WTC11 (cell line): ENCODE measurements around the gene IZUMO2. TPM values are rescaled to one million over a fixed set of nuclear protein-coding genes. Genes with fewer than 3 reads are reported as not detected.

Experiments used
- ATAC-seq: fragments of 200-7000 bp; cut with Tn5 transposase; 2 replicates; pipeline ENCODE4 v1.10.0; 2021; ENCODE audit warnings: mild to moderate bottlenecking, moderate library complexity
- CTCF ChIA-PET: fragments of 300-600 bp; sonication (Branson Sonifier 250); formaldehyde crosslinking; loops from one replicate; lab custom pipeline; 2021; ENCODE audit warnings: antibody characterized with exemption; lab: Charles Lee
- POLR2A ChIA-PET: fragments of 350-600 bp; sonication (Branson Sonifier 250); formaldehyde crosslinking; loops from one replicate; lab custom pipeline; 2021; ENCODE audit warnings: antibody characterized with exemption; lab: Charles Lee
- DNase-seq: peaks from one replicate; pipeline ENCODE4 v3.0.0; 2021; ENCODE audit warnings: low spot score
- H3K27ac Mint-ChIP-seq: 2 replicates; pipeline ENCODE4 v1.8.0; 2021; ENCODE audit warnings: mixed read lengths
- H3K27me3 Mint-ChIP-seq: 2 replicates; pipeline ENCODE4 v1.8.0; 2021; ENCODE audit warnings: low read depth, mild to moderate bottlenecking, moderate library complexity, mixed read lengths
- H3K36me3 Mint-ChIP-seq: 2 replicates; pipeline ENCODE4 v1.8.0; 2021; ENCODE audit warnings: mixed read lengths
- H3K4me1 Mint-ChIP-seq: 2 replicates; pipeline ENCODE4 v1.8.0; 2022; ENCODE audit warnings: mixed read lengths
- H3K4me3 Mint-ChIP-seq: 2 replicates; pipeline ENCODE4 v1.8.0; 2021; ENCODE audit warnings: mild to moderate bottlenecking, moderate library complexity, mixed read lengths
- H3K9me3 Mint-ChIP-seq: 2 replicates; pipeline ENCODE4 v1.8.0; 2021; ENCODE audit warnings: mixed read lengths
- ATF6 ChIP-seq: sonication (generic); formaldehyde crosslinking; IDR thresholded peaks from 2 replicates; pipeline ENCODE4 v1.8.1; 2023; ENCODE audit warnings: mild to moderate bottlenecking, missing genetic modification reagents
- CBFB ChIP-seq: sonication (generic); formaldehyde crosslinking; IDR thresholded peaks from 2 replicates; pipeline ENCODE4 v1.8.1; 2022; ENCODE audit warnings: mild to moderate bottlenecking, low read depth, missing genetic modification reagents
- CDX4 ChIP-seq: fragments of 250-450 bp; sonication (Bioruptor Pico); IDR thresholded peaks from 2 replicates; pipeline ENCODE4 v1.9.0; 2021; ENCODE audit warnings: moderate library complexity, mild to moderate bottlenecking, inconsistent platforms, borderline replicate concordance
- CREB1 ChIP-seq: sonication (generic); formaldehyde crosslinking; IDR thresholded peaks from 2 replicates; pipeline ENCODE4 v1.8.0; 2023; ENCODE audit warnings: mild to moderate bottlenecking, missing genetic modification reagents
- EMX1 ChIP-seq: fragments of 250-450 bp; sonication (Bioruptor Pico); IDR thresholded peaks from 2 replicates; pipeline ENCODE4 v1.8.0; 2021; ENCODE audit warnings: mild to moderate bottlenecking
- ESRRA ChIP-seq: sonication (generic); formaldehyde crosslinking; IDR thresholded peaks from 2 replicates; pipeline ENCODE4 v1.8.1; 2022; ENCODE audit warnings: mild to moderate bottlenecking, missing genetic modification reagents, borderline replicate concordance
- FOXK1 ChIP-seq: sonication (generic); formaldehyde crosslinking; IDR thresholded peaks from 2 replicates; pipeline ENCODE4 v1.8.0; 2022; ENCODE audit warnings: mild to moderate bottlenecking, moderate library complexity, missing genetic modification reagents
- GABPB1 ChIP-seq: sonication (generic); formaldehyde crosslinking; IDR thresholded peaks from 2 replicates; pipeline ENCODE4 v1.8.1; 2023; ENCODE audit warnings: mild to moderate bottlenecking, missing genetic modification reagents
- JAZF1 ChIP-seq: fragments of 250-450 bp; sonication (Bioruptor Pico); IDR thresholded peaks from 2 replicates; pipeline ENCODE4 v1.9.0; 2021; ENCODE audit warnings: moderate library complexity, mild to moderate bottlenecking, inconsistent platforms
- JUN ChIP-seq: sonication (generic); formaldehyde crosslinking; IDR thresholded peaks from 2 replicates; pipeline ENCODE4 v1.8.0; 2023; ENCODE audit warnings: mild to moderate bottlenecking, missing genetic modification reagents
- KAT7 ChIP-seq: sonication (generic); formaldehyde crosslinking; IDR thresholded peaks from 2 replicates; pipeline ENCODE4 v1.8.1; 2023; ENCODE audit warnings: missing genetic modification reagents, mild to moderate bottlenecking, borderline replicate concordance
- MLX ChIP-seq: sonication (generic); formaldehyde crosslinking; IDR thresholded peaks from 2 replicates; pipeline ENCODE4 v1.8.1; 2023; ENCODE audit warnings: mild to moderate bottlenecking, missing genetic modification reagents, moderate library complexity
- NR3C1 ChIP-seq: sonication (generic); formaldehyde crosslinking; conservative IDR thresholded peaks from 2 replicates; pipeline ENCODE4 v1.8.1; 2023; ENCODE audit warnings: low read depth, mild to moderate bottlenecking, missing genetic modification reagents
- PREB ChIP-seq: sonication (generic); formaldehyde crosslinking; IDR thresholded peaks from 2 replicates; pipeline ENCODE4 v1.8.1; 2022; ENCODE audit warnings: mild to moderate bottlenecking, missing genetic modification reagents, moderate library complexity, borderline replicate concordance
- RORB ChIP-seq: fragments of 250-450 bp; sonication (Bioruptor Pico); IDR thresholded peaks from 2 replicates; pipeline ENCODE4 v1.9.0; 2021; ENCODE audit warnings: mild to moderate bottlenecking
- STAT6 ChIP-seq: sonication (generic); formaldehyde crosslinking; conservative IDR thresholded peaks from 2 replicates; pipeline ENCODE4 v1.8.1; 2023; ENCODE audit warnings: mild to moderate bottlenecking, low read depth, missing genetic modification reagents, moderate library complexity
- TEAD4 ChIP-seq: sonication (generic); formaldehyde crosslinking; IDR thresholded peaks from 2 replicates; pipeline ENCODE4 v1.8.0; 2022; ENCODE audit warnings: mild to moderate bottlenecking, missing genetic modification reagents
- ZNF263 ChIP-seq: sonication (generic); formaldehyde crosslinking; IDR thresholded peaks from 2 replicates; pipeline ENCODE4 v1.8.1; 2022; ENCODE audit warnings: low read depth, mild to moderate bottlenecking, moderate library complexity, missing genetic modification reagents
- total RNA-seq: library from RNA; stranded (reverse); gene quantifications from 3 replicates; pipeline ENCODE4 v1.2.3, GENCODE V29; 2021
- TF ChIP-seq, protein P1 (sequence below): fragments of 250-450 bp; sonication (Bioruptor Pico); IDR thresholded peaks from 2 replicates; pipeline ENCODE4 v2.1.2; 2022; ENCODE audit warnings: mild to moderate bottlenecking, moderate library complexity
- TF ChIP-seq, protein P2 (sequence below): sonication (generic); formaldehyde crosslinking; IDR thresholded peaks from 2 replicates; pipeline ENCODE4 v1.8.1; 2022; ENCODE audit warnings: mild to moderate bottlenecking, moderate library complexity, missing genetic modification reagents

The IZUMO2 gene
- total RNA-seq, 1 experiment from 2014 or later = 1.0 TPM

DNA sequence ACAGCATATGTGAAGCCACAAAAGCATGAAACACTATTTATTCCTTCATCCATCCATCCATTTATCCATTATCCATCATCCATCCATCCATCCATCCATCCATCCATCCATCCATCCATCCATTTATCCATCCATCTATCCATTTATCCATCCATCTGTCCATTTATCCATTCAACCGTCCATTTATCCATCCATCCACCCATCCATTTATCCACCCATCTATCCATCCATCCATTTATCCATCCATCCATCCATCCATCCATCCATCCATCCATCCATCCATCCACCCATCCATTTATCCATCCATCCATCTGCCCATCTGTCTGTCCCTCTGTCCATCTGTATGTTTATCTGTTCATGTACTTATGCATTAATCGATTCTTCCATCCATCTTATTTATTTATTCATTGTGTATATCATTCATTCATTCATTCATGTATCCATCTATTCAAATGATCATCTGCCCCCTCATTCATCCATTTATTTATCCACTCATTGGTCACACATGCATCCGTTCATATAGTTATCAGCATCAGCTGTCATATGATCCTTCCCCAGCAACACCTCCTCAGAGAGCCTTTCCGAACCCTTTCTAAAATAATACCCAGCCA, 33.3 kb upstream of the IZUMO2 start:
- ATAC-seq (no peak), DNase-seq (no peak)
- ChIA-PET CTCF (no interaction called here), POLR2A (no interaction called here)
- no peak overlapping the region for H3K27ac Mint-ChIP-seq
- no peaks in the 10 kb centered on the region for H3K9me3 Mint-ChIP-seq
- TF ChIP-seq, protein P1, sequence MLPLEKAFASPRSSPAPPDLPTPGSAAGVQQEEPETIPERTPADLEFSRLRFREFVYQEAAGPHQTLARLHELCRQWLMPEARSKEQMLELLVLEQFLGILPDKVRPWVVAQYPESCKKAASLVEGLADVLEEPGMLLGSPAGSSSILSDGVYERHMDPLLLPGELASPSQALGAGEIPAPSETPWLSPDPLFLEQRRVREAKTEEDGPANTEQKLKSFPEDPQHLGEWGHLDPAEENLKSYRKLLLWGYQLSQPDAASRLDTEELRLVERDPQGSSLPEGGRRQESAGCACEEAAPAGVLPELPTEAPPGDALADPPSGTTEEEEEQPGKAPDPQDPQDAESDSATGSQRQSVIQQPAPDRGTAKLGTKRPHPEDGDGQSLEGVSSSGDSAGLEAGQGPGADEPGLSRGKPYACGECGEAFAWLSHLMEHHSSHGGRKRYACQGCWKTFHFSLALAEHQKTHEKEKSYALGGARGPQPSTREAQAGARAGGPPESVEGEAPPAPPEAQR (CRISPR knock-in tag) = no peak
- no peak for TF ChIP-seq CREB1 (CRISPR knock-in tag)
- no peak for TF ChIP-seq JUN (CRISPR knock-in tag)
- TF ChIP-seq TEAD4 (CRISPR knock-in tag) = no peak
- TF ChIP-seq KAT7 (CRISPR knock-in tag) = no peak
- TF ChIP-seq MLX (CRISPR knock-in tag) = no peak
- no peak for TF ChIP-seq PREB (CRISPR knock-in tag)
- TF ChIP-seq ATF6 (CRISPR knock-in tag) = no peak
- TF ChIP-seq CBFB (CRISPR knock-in tag) = no peak
- TF ChIP-seq GABPB1 (CRISPR knock-in tag) = no peak
- TF ChIP-seq NR3C1 (CRISPR knock-in tag) = no peak
- no peak for TF ChIP-seq JAZF1 (CRISPR knock-in tag)
- TF ChIP-seq, protein P2, sequence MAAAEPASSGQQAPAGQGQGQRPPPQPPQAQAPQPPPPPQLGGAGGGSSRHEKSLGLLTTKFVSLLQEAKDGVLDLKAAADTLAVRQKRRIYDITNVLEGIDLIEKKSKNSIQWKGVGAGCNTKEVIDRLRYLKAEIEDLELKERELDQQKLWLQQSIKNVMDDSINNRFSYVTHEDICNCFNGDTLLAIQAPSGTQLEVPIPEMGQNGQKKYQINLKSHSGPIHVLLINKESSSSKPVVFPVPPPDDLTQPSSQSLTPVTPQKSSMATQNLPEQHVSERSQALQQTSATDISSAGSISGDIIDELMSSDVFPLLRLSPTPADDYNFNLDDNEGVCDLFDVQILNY (CRISPR knock-in tag) = no peak
- TF ChIP-seq ZNF263 (CRISPR knock-in tag) = no peak
- no peak for TF ChIP-seq ESRRA (CRISPR knock-in tag)
- TF ChIP-seq FOXK1 (CRISPR knock-in tag) = no peak
- no peak for TF ChIP-seq RORB
- TF ChIP-seq CDX4 = no peak
- TF ChIP-seq EMX1 (CRISPR knock-in tag) = no peak
- no peak for TF ChIP-seq STAT6 (CRISPR knock-in tag)
- H3K4me1 Mint-ChIP-seq = peaks cover 3% of the 10 kb centered on the region; the same call in 1 of the 2 replicates
- peaks cover 38% of the 10 kb centered on the region for H3K27me3 Mint-ChIP-seq
- no peak overlapping the region for H3K4me3 Mint-ChIP-seq
- H3K36me3 Mint-ChIP-seq = no peaks in the 10 kb centered on the region
